Measurements from ENCODE around the gene FTSJ1.
A peak's percentile ranks its signal among the peaks of the same experiment; 100 is the strongest.
"Not testable (repeated sequence)": the region's sequence is repeated elsewhere in the genome, so short reads cannot be mapped to it uniquely, and the experiment has no call there.

Gene FTSJ1

GRCh38 chrX:48523682-48524081, 47.7 kb downstream of the FTSJ1 start:
- H3K27me3 ChIP-seq (ENCODE audit: insufficient read depth, low read length, poor library complexity, severe bottlenecking) = no peaks in the 10 kb centered on the region
- H3K36me3 ChIP-seq (ENCODE audit: insufficient read depth, low read length) = peaks cover 22% of the 10 kb centered on the region; the same call in 1 of the 2 replicates
- no peak overlapping the region for H2AFZ ChIP-seq (ENCODE audit: low read length)
- TF ChIP-seq EZH2phosphoT487 (IDR thresholded peaks at IDR 0.05; ENCODE audit: borderline replicate concordance) = no peak
- TF ChIP-seq CTCF (conservative IDR thresholded peaks at IDR 0.05; ENCODE audit: low read length) = no peak
- H3K4me1 ChIP-seq (ENCODE audit: insufficient read depth, low read length, poor library complexity, severe bottlenecking) = peaks cover 29% of the 10 kb centered on the region
- H3F3A ChIP-seq (ENCODE audit: low read depth) = peaks cover 4% of the 10 kb centered on the region; the same call in 1 of the 2 replicates
- peaks cover 46% of the 10 kb centered on the region for H3K79me2 ChIP-seq (ENCODE audit: insufficient read depth, low read length)
- H3K4me2 ChIP-seq (ENCODE audit: low read depth, low read length, poor library complexity, severe bottlenecking) = peak overlapping the region; percentile 88
- no peaks in the 10 kb centered on the region for H3K9me2 ChIP-seq (replicated peaks; ENCODE audit: low read depth, low read length)
- no peaks in the 10 kb centered on the region for H3K9me3 ChIP-seq (ENCODE audit: insufficient read depth, low read depth, low read length)
- H4K20me1 ChIP-seq (ENCODE audit: insufficient read depth, low read length, poor library complexity, severe bottlenecking) = peaks cover 9% of the 10 kb centered on the region
- peak overlapping the region; percentile 89 for H3K4me3 ChIP-seq (ENCODE audit: low read length, poor library complexity, severe bottlenecking)
- H3K9ac ChIP-seq (ENCODE audit: low read depth, low read length, poor library complexity, severe bottlenecking) = peak overlapping the region; percentile 93

GRCh38 chrX:48525853-48526252, 49.9 kb downstream of the FTSJ1 start:
- H4K20me1 ChIP-seq (ENCODE audit: insufficient read depth, low read length, poor library complexity, severe bottlenecking); H3K27me3 ChIP-seq (ENCODE audit: insufficient read depth, low read length, poor library complexity, severe bottlenecking); H2AFZ ChIP-seq (ENCODE audit: low read length); H3K9me2 ChIP-seq (replicated peaks; ENCODE audit: low read depth, low read length); H3K9me3 ChIP-seq (ENCODE audit: insufficient read depth, low read depth, low read length); H3F3A ChIP-seq (ENCODE audit: low read depth): not testable (repeated sequence)
- Histone ChIP-seq H3K9ac (ENCODE audit: low read depth, low read length, poor library complexity, severe bottlenecking) (peak overlapping the region; percentile 27), H3K4me3 (ENCODE audit: low read length, poor library complexity, severe bottlenecking) (peak overlapping the region; percentile 58), H3K4me2 (ENCODE audit: low read depth, low read length, poor library complexity, severe bottlenecking) (peak overlapping the region; percentile 67), H3K4me1 (ENCODE audit: insufficient read depth, low read length, poor library complexity, severe bottlenecking) (peaks cover 13% of the 10 kb centered on the region), H3K36me3 (ENCODE audit: insufficient read depth, low read length) (peaks cover 25% of the 10 kb centered on the region; the same call in 1 of the 2 replicates), H3K79me2 (ENCODE audit: insufficient read depth, low read length) (peaks cover 46% of the 10 kb centered on the region)

GRCh38 chrX:48530736-48531135, 54.7 kb downstream of the FTSJ1 start:
- Histone ChIP-seq H3K9ac (ENCODE audit: low read depth, low read length, poor library complexity, severe bottlenecking) (no peak overlapping the region), H4K20me1 (ENCODE audit: insufficient read depth, low read length, poor library complexity, severe bottlenecking) (no peaks in the 10 kb centered on the region), H3K36me3 (ENCODE audit: insufficient read depth, low read length) (peaks cover 25% of the 10 kb centered on the region; the same call in 1 of the 2 replicates), H3K27me3 (ENCODE audit: insufficient read depth, low read length, poor library complexity, severe bottlenecking) (no peaks in the 10 kb centered on the region), H3K9me2 (replicated peaks; ENCODE audit: low read depth, low read length) (no peaks in the 10 kb centered on the region), H3K4me3 (ENCODE audit: low read length, poor library complexity, severe bottlenecking) (no peak overlapping the region), H3K4me1 (ENCODE audit: insufficient read depth, low read length, poor library complexity, severe bottlenecking) (peaks cover 3% of the 10 kb centered on the region), H3F3A (ENCODE audit: low read depth) (no peaks in the 10 kb centered on the region), H3K79me2 (ENCODE audit: insufficient read depth, low read length) (peaks cover 10% of the 10 kb centered on the region; the same call in 1 of the 2 replicates), H3K4me2 (ENCODE audit: low read depth, low read length, poor library complexity, severe bottlenecking) (no peak overlapping the region), H2AFZ (ENCODE audit: low read length) (no peak overlapping the region), H3K9me3 (ENCODE audit: insufficient read depth, low read depth, low read length) (no peaks in the 10 kb centered on the region)
- no peak for TF ChIP-seq EZH2phosphoT487 (IDR thresholded peaks at IDR 0.05; ENCODE audit: borderline replicate concordance)
- no peak for TF ChIP-seq CTCF (conservative IDR thresholded peaks at IDR 0.05; ENCODE audit: low read length)

GRCh38 chrX:48531358-48531959, 55.5 kb downstream of the FTSJ1 start:
- no peak overlapping the region for H2AFZ ChIP-seq (ENCODE audit: low read length)
- no peaks in the 10 kb centered on the region for H3F3A ChIP-seq (ENCODE audit: low read depth)
- TF ChIP-seq CTCF (conservative IDR thresholded peaks at IDR 0.05; ENCODE audit: low read length) = no peak
- TF ChIP-seq EZH2phosphoT487 (IDR thresholded peaks at IDR 0.05; ENCODE audit: borderline replicate concordance) = no peak
- no peaks in the 10 kb centered on the region for H4K20me1 ChIP-seq (ENCODE audit: insufficient read depth, low read length, poor library complexity, severe bottlenecking)
- H3K4me2 ChIP-seq (ENCODE audit: low read depth, low read length, poor library complexity, severe bottlenecking) = no peak overlapping the region
- H3K79me2 ChIP-seq (ENCODE audit: insufficient read depth, low read length) = peaks cover 3% of the 10 kb centered on the region; the same call in 1 of the 2 replicates
- H3K27me3 ChIP-seq (ENCODE audit: insufficient read depth, low read length, poor library complexity, severe bottlenecking) = no peaks in the 10 kb centered on the region
- peaks cover 21% of the 10 kb centered on the region; the same call in 1 of the 2 replicates for H3K36me3 ChIP-seq (ENCODE audit: insufficient read depth, low read length)
- H3K9me3 ChIP-seq (ENCODE audit: insufficient read depth, low read depth, low read length) = no peaks in the 10 kb centered on the region
- H3K9ac ChIP-seq (ENCODE audit: low read depth, low read length, poor library complexity, severe bottlenecking) = no peak overlapping the region
- no peak overlapping the region for H3K4me3 ChIP-seq (ENCODE audit: low read length, poor library complexity, severe bottlenecking)
- no peaks in the 10 kb centered on the region for H3K9me2 ChIP-seq (replicated peaks; ENCODE audit: low read depth, low read length)
- H3K4me1 ChIP-seq (ENCODE audit: insufficient read depth, low read length, poor library complexity, severe bottlenecking) = peaks cover 2% of the 10 kb centered on the region
